Chondrocyte (in vitro differentiated cells): ENCODE measurements around the gene HS3ST3B1. TPM values are rescaled to one million over a fixed set of nuclear protein-coding genes. Genes with fewer than 3 reads are reported as not detected.

Experiments
- DNase-seq: peaks from one replicate; pipeline ENCODE4 v3.0.0; 2021; ENCODE audit warnings: mixed read lengths, low spot score
- H3K27ac Mint-ChIP-seq: one replicate; pipeline ENCODE4 v1.8.0; 2021; ENCODE audit warnings: mild to moderate bottlenecking, moderate library complexity, mixed read lengths; ENCODE audit not compliant: unreplicated experiment
- H3K27me3 Mint-ChIP-seq: 2 replicates; pipeline ENCODE4 v1.8.0; 2021; ENCODE audit warnings: low read depth, mixed read lengths
- H3K36me3 Mint-ChIP-seq: 2 replicates; pipeline ENCODE4 v1.8.0; 2021; ENCODE audit warnings: low read depth, mixed read lengths
- H3K4me1 Mint-ChIP-seq: 2 replicates; pipeline ENCODE4 v1.8.0; 2021; ENCODE audit warnings: low read depth, mild to moderate bottlenecking, mixed read lengths
- H3K4me3 Mint-ChIP-seq: one replicate; pipeline ENCODE4 v1.8.0; 2021; ENCODE audit warnings: mild to moderate bottlenecking, moderate library complexity, mixed read lengths; ENCODE audit not compliant: unreplicated experiment
- H3K9me3 Mint-ChIP-seq: 2 replicates; pipeline ENCODE4 v1.8.0; 2021; ENCODE audit warnings: low read depth, mixed read lengths
- total RNA-seq: library from RNA; stranded (reverse); gene quantifications from 3 replicates; pipeline ENCODE4 v1.2.1, GENCODE V29; 2021
- TF ChIP-seq, protein P1 (sequence below): fragments of 200-600 bp; sonication (generic); IDR thresholded peaks from 2 replicates; pipeline ENCODE4 v1.5.0; 2021; ENCODE audit warnings: antibody characterized with exemption, mild to moderate bottlenecking, moderate library complexity

HS3ST3B1 gene
- total RNA-seq, 1 donor from 2014 or later: 27.1 TPM

GRCh38 chr17:14317383-14317782, 16.5 kb downstream of the HS3ST3B1 start:
- H3K4me3 Mint-ChIP-seq: no peak overlapping the region
- H3K9me3 Mint-ChIP-seq: no peaks in the 10 kb centered on the region
- no peak for DNase-seq
- H3K27ac Mint-ChIP-seq: peak overlapping the region; percentile 13
- no peaks in the 10 kb centered on the region for H3K27me3 Mint-ChIP-seq
- peaks cover 8% of the 10 kb centered on the region for H3K36me3 Mint-ChIP-seq
- TF ChIP-seq, protein P1, sequence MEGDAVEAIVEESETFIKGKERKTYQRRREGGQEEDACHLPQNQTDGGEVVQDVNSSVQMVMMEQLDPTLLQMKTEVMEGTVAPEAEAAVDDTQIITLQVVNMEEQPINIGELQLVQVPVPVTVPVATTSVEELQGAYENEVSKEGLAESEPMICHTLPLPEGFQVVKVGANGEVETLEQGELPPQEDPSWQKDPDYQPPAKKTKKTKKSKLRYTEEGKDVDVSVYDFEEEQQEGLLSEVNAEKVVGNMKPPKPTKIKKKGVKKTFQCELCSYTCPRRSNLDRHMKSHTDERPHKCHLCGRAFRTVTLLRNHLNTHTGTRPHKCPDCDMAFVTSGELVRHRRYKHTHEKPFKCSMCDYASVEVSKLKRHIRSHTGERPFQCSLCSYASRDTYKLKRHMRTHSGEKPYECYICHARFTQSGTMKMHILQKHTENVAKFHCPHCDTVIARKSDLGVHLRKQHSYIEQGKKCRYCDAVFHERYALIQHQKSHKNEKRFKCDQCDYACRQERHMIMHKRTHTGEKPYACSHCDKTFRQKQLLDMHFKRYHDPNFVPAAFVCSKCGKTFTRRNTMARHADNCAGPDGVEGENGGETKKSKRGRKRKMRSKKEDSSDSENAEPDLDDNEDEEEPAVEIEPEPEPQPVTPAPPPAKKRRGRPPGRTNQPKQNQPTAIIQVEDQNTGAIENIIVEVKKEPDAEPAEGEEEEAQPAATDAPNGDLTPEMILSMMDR: no peak
- H3K4me1 Mint-ChIP-seq: peaks cover 50% of the 10 kb centered on the region

DNA sequence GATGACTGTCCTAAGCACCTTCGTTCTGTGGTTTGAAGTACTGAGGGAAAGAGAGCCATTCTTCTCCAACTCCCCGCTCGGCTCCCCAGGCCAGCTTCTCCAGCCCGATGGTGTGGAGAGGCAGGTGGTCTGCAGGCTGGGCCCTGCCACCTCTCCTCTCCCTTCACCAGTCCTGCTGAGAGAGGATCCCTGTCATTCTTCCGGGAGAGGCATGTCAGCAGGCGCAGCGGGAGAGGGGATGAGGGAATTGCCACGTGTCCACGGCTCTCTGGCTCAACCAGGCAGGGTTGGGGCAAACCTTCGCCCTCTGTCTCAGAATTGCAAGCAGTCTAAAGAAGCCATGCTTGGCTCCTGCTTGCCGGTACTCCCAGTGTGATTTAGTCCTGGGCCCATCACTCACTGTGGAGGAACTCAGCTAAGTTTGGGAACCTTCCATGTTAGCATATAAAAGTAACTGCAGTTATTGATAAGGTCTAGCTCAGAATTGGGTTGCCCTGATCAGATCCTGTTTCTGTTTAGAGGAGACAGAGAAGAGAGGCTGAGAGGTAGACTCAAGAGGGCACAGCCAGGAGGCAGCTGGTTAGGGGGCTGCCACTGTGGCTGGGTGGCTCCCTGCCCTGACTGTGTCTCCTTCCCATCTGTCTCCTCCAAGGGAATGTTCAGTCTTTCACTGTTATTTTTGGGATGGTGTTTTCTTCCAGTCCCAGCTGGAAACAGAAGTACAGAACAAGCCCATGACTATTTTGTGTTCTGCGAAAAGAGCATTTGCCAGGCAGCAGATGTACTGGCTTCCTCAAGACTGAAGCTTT, 17.4 kb downstream of the HS3ST3B1 start:
- Mint-ChIP-seq H3K4me1 (peaks cover 53% of the 10 kb centered on the region), H3K36me3 (peaks cover 3% of the 10 kb centered on the region), H3K27ac (no peak overlapping the region), H3K4me3 (no peak overlapping the region), H3K9me3 (no peaks in the 10 kb centered on the region), H3K27me3 (no peaks in the 10 kb centered on the region)
- TF ChIP-seq, protein P1: no peak
- no peak for DNase-seq

DNA sequence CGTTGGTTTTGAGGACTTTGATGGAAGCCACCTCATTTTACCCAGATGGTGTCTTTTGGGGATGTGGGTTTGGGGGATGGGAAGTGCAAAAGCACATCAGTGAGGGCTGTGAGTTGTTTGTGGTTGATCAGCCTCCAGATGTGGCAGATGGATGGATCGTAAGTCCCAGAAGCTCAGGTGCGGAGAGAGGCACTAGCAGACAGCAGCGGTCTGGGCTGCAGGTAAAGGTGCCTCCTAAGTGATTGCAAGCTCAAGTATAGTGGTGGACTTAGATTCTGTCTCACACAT, 18.0 kb downstream of the HS3ST3B1 start:
- DNase-seq: no peak
- Mint-ChIP-seq H3K27ac (no peak overlapping the region), H3K9me3 (no peaks in the 10 kb centered on the region), H3K4me3 (no peak overlapping the region), H3K4me1 (peaks cover 53% of the 10 kb centered on the region), H3K36me3 (peaks cover 3% of the 10 kb centered on the region), H3K27me3 (no peaks in the 10 kb centered on the region)
- TF ChIP-seq, protein P1: no peak

DNA sequence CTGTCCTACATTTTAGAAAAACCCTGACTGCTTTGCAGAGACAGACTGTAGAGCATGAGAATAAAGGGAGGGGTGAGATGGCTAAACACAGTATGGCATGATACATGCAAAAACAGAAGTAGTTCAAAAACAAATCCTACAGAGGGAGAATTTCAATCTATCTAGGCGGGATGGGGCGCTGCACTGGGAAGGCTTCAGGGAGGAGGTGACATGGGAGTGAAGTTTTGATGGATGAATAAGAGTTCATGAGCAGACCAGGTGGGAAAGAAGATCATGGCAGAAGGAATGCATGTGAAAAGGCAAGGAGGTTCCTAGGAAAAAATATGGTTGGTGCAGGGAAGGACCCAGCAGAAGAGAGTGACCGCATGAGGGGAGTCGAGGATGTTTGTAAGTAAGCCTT, 19.2 kb downstream of the HS3ST3B1 start:
- no peak overlapping the region for H3K4me3 Mint-ChIP-seq
- DNase-seq: no peak
- no peak overlapping the region for H3K27ac Mint-ChIP-seq
- no peaks in the 10 kb centered on the region for H3K9me3 Mint-ChIP-seq
- no peaks in the 10 kb centered on the region for H3K27me3 Mint-ChIP-seq
- TF ChIP-seq, protein P1: no peak
- peaks cover 57% of the 10 kb centered on the region for H3K4me1 Mint-ChIP-seq
- H3K36me3 Mint-ChIP-seq: peaks cover 1% of the 10 kb centered on the region

DNA sequence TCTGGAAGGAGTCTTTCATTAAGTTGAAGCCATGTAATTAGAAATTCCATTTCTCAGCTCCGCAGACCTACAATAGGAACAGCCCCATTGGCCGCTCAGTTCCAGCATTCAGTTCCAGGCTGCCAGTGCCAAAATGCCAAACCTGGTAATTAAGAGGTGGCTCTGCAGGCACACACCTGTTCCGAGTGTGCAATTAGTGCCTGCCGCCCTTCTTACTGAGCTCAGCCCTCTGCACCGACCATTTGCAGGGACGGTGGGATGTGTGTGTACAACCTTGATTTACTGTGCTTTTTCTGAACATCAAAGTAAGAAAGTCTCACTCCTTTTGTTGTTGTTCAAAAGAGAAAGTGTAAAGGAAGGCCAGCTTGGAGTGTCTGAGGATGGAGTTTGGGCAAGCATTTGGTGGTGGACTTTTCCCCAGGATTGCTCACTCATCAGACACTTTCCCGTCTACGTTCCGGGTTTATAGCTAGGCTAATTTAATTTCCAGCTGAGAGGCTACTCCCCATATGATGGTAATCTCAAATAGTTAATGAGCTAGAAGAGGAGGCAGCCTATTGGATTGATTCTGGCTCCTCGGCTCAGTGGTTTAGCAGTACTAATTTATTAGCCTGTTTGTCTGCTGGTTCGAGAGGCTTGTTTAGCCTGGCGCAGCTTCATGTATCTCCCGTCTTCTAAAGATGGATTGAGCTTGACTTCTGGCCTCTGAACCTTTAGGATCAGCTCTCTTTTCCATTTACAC, 20.0 kb downstream of the HS3ST3B1 start:
- H3K27ac Mint-ChIP-seq: peak overlapping the region; percentile 52
- no peaks in the 10 kb centered on the region for H3K9me3 Mint-ChIP-seq
- H3K4me1 Mint-ChIP-seq: peaks cover 58% of the 10 kb centered on the region
- H3K36me3 Mint-ChIP-seq: peaks cover 1% of the 10 kb centered on the region
- no peak for DNase-seq
- H3K4me3 Mint-ChIP-seq: no peak overlapping the region
- H3K27me3 Mint-ChIP-seq: no peaks in the 10 kb centered on the region
- TF ChIP-seq, protein P1: no peak
